PC-3 (cell line): ENCODE results near the gene ATP1B2. TPM values are rescaled to one million over a fixed set of nuclear protein-coding genes. Genes with fewer than 3 reads are reported as not detected.

Source experiments
- ATAC-seq: fragments of 200-7000 bp; cut with Tn5 transposase; 2 replicates; pipeline ENCODE4 v1.9.1; 2020; ENCODE audit warnings: mild to moderate bottlenecking, moderate library complexity
- BruUV-seq: library from RNA; stranded (reverse); fragments of 400-500 nt; replicated peaks from 2 replicates; lab custom pipeline; 2021; lab: Mats Ljungman, UMichigan
- CTCF ChIA-PET: fragments of 300-600 bp; sonication (Branson Sonifier 250); formaldehyde crosslinking; loops from one replicate; lab custom pipeline; 2022; ENCODE audit warnings: antibody characterized with exemption; lab: Charles Lee
- POLR2A ChIA-PET: fragments of 300-600 bp; sonication (Branson Sonifier 250); formaldehyde crosslinking; loops from one replicate; lab custom pipeline; 2022; ENCODE audit warnings: antibody characterized with exemption; ENCODE audit not compliant: unreplicated experiment; lab: Charles Lee
- DNase-seq: peaks from one replicate; pipeline ENCODE4 v3.0.0-alpha.2; 2015
- H2AFZ ChIP-seq: fragments of 300-600 bp; sonication (generic); 2 replicates; pipeline ENCODE4 v1.6.0; 2016; ENCODE audit warnings: antibody characterized with exemption, low read length
- H3F3A ChIP-seq: fragments of 300-600 bp; sonication (generic); one replicate; pipeline ENCODE4 v1.6.0; 2017; ENCODE audit warnings: antibody characterized with exemption, low read length, control low read depth, mild to moderate bottlenecking; ENCODE audit not compliant: unreplicated experiment
- H3K27ac ChIP-seq: fragments of 300-600 bp; sonication (generic); 2 replicates; pipeline ENCODE4 v1.5.1; 2016; ENCODE audit warnings: mild to moderate bottlenecking, low read length
- H3K27me3 ChIP-seq: fragments of 300-600 bp; sonication (generic); 2 replicates; pipeline ENCODE4 v1.6.1; 2016; ENCODE audit warnings: low read length, mixed read lengths
- H3K36me3 ChIP-seq: fragments of 300-600 bp; sonication (generic); 2 replicates; pipeline ENCODE4 v1.6.1; 2016; ENCODE audit warnings: low read depth, mixed run types, low read length, mixed read lengths
- H3K4me1 ChIP-seq: fragments of 300-600 bp; sonication (generic); 2 replicates; pipeline ENCODE4 v1.5.1; 2016; ENCODE audit warnings: low read length; ENCODE audit not compliant: insufficient read depth
- H3K4me2 ChIP-seq: fragments of 300-600 bp; sonication (generic); 2 replicates; pipeline ENCODE4 v1.6.0; 2016; ENCODE audit warnings: low read length
- H3K4me3 ChIP-seq: fragments of 300-600 bp; sonication (generic); 2 replicates; pipeline ENCODE4 v1.5.1; 2016; ENCODE audit warnings: mild to moderate bottlenecking, low read length, mixed read lengths
- H3K79me2 ChIP-seq: fragments of 300-600 bp; sonication (generic); 2 replicates; pipeline ENCODE4 v1.6.1; 2017; ENCODE audit warnings: low read length, mixed read lengths
- H3K9ac ChIP-seq: fragments of 300-600 bp; sonication (generic); 2 replicates; pipeline ENCODE4 v1.6.0; 2016; ENCODE audit warnings: mild to moderate bottlenecking, low read length
- H3K9me2 ChIP-seq: fragments of 300-600 bp; sonication (generic); replicated peaks from 2 replicates; pipeline ENCODE4 v1.6.1; 2016; ENCODE audit warnings: mixed run types, low read length, mixed read lengths
- H3K9me3 ChIP-seq: fragments of 300-600 bp; sonication (generic); 2 replicates; pipeline ENCODE4 v1.6.1; 2016; ENCODE audit warnings: low read length, mixed read lengths
- H4K20me1 ChIP-seq: fragments of 300-600 bp; sonication (generic); 2 replicates; pipeline ENCODE4 v1.6.1; 2016; ENCODE audit warnings: low read length, mixed read lengths
- CTCF ChIP-seq: fragments of 300-600 bp; sonication (generic); conservative IDR thresholded peaks from 2 replicates; pipeline ENCODE4 v1.5.1; 2017; ENCODE audit warnings: antibody characterized with exemption, low read depth, mild to moderate bottlenecking, low read length
- EZH2 ChIP-seq: fragments of 300-600 bp; sonication (generic); IDR thresholded peaks from one replicate; pipeline ENCODE4 v1.6.1; 2017; ENCODE audit warnings: antibody characterized with exemption, mild to moderate bottlenecking, low read length; ENCODE audit not compliant: unreplicated experiment
- EZH2phosphoT487 ChIP-seq: fragments of 300-600 bp; sonication (generic); IDR thresholded peaks from 2 replicates; pipeline ENCODE4 v1.6.1; 2018; ENCODE audit warnings: mild to moderate bottlenecking, antibody characterized with exemption, low read length, borderline replicate concordance
- intact Hi-C: fragments of 100-400 bp; cut with micrococcal nuclease; formaldehyde crosslinking; loops from 2 replicates; pipeline ENCODE4 v1.9.0; 2023
- total RNA-seq: library from RNA; depleted of rRNA; stranded (reverse); fragments of >200 nt; gene quantifications from 2 replicates; pipeline ENCODE4 v1.2.3, GENCODE V29; 2014

The ATP1B2 gene
- total RNA-seq, 1 experiment from 2014 or later, result not detected

- DNase-seq (no peak), ATAC-seq (no peak)
- no peaks in the 10 kb centered on the region for H3F3A ChIP-seq
- no peak overlapping the region for H2AFZ ChIP-seq
- no peak overlapping the region for H3K4me3 ChIP-seq
- H3K4me1 ChIP-seq, result no peaks in the 10 kb centered on the region; the same call in 1 of the 2 replicates
- no peaks in the 10 kb centered on the region for H3K9me3 ChIP-seq
- CTCF ChIA-PET, result no interaction called here
- H3K36me3 ChIP-seq, result no peaks in the 10 kb centered on the region
- POLR2A ChIA-PET, result interaction anchor here (0.6 kb wide), 1 partner anchor 210 kb away, joined by 4 read pairs; no protein-coding TSS in a partner anchor
- H3K27ac ChIP-seq, result no peak overlapping the region
- intact Hi-C loops, result no loop called here
- peaks cover 7% of the 10 kb centered on the region for H3K27me3 ChIP-seq
- H3K9ac ChIP-seq, result no peak overlapping the region
- H3K4me2 ChIP-seq, result no peak overlapping the region
- no peaks in the 10 kb centered on the region for H3K9me2 ChIP-seq
- no peaks in the 10 kb centered on the region for H3K79me2 ChIP-seq
- H4K20me1 ChIP-seq, result no peaks in the 10 kb centered on the region
- no TSS peak for BruUV-seq
- TF ChIP-seq EZH2phosphoT487 (no peak), CTCF (no peak), EZH2 (no peak)
Measured at GRCh38 chr17:7646457-7646856, 4.3 kb upstream of the ATP1B2 start.

DNA sequence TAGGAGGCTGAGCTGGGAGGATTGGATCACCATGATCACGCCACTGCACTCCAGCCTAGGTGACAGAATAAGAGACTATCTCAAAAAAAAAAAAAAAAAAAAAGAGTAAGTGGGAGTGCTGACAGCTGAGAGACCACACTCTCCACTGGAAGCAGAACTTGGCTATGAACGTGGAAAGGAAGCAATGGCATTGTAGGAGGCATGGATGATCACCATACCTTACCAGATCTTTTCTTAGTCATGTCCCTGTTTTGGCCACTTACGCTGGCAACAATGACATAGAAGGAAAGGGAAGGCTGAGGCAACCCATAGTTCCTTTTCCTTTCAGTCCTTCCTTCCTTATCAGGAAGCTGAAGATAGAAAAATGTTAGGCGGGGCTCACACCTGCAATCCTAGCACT, 3.7 kb upstream of the ATP1B2 start:
- no peaks in the 10 kb centered on the region for H3K79me2 ChIP-seq
- no peaks in the 10 kb centered on the region for H3F3A ChIP-seq
- ChIA-PET POLR2A (no interaction called here), CTCF (no interaction called here)
- TF ChIP-seq EZH2, result no peak
- TF ChIP-seq CTCF, result no peak
- H4K20me1 ChIP-seq, result no peaks in the 10 kb centered on the region
- H3K36me3 ChIP-seq, result no peaks in the 10 kb centered on the region
- H3K9me3 ChIP-seq, result no peaks in the 10 kb centered on the region
- ATAC-seq, result no peak
- H3K9me2 ChIP-seq, result no peaks in the 10 kb centered on the region
- no peak overlapping the region for H2AFZ ChIP-seq
- H3K27me3 ChIP-seq, result peaks cover 12% of the 10 kb centered on the region
- intact Hi-C loops, result no loop called here
- no peak overlapping the region for H3K4me3 ChIP-seq
- no peak overlapping the region for H3K4me2 ChIP-seq
- BruUV-seq, result no TSS peak
- no peak overlapping the region for H3K9ac ChIP-seq
- no peak overlapping the region for H3K27ac ChIP-seq
- DNase-seq, result no peak
- no peaks in the 10 kb centered on the region; the same call in 1 of the 2 replicates for H3K4me1 ChIP-seq

GRCh38 chr17:7651097-7651664, 455 bp downstream of the ATP1B2 start:
- BruUV-seq, result no TSS peak
- H3K9me2 ChIP-seq, result no peaks in the 10 kb centered on the region
- CTCF ChIA-PET, result interaction anchor here (0.6 to 0.9 kb wide), 3 partner anchors 19 to 36 kb away, joined by 5 to 6 read pairs (median 5); partner anchors contain the start of gene SAT2
- no peak overlapping the region for H3K9ac ChIP-seq
- H3K36me3 ChIP-seq, result no peaks in the 10 kb centered on the region
- H3K79me2 ChIP-seq, result no peaks in the 10 kb centered on the region
- no peaks in the 10 kb centered on the region for H3K9me3 ChIP-seq
- DNase-seq (no peak), ATAC-seq (no peak)
- no peak overlapping the region; the same call in 1 of the 2 replicates for H2AFZ ChIP-seq
- TF ChIP-seq EZH2, result no peak
- no peak for TF ChIP-seq EZH2phosphoT487
- no peak for TF ChIP-seq CTCF
- H3K4me3 ChIP-seq, result peak overlapping the region; percentile 64
- no peaks in the 10 kb centered on the region; the same call in 1 of the 2 replicates for H3K4me1 ChIP-seq
- POLR2A ChIA-PET, result no interaction called here
- H3K27ac ChIP-seq, result no peak overlapping the region
- H3K27me3 ChIP-seq, result peaks cover 13% of the 10 kb centered on the region
- H3F3A ChIP-seq, result no peaks in the 10 kb centered on the region
- peak overlapping the region; percentile 86 for H3K4me2 ChIP-seq
- intact Hi-C loops, result no loop called here
- no peaks in the 10 kb centered on the region for H4K20me1 ChIP-seq
